EL (cell line): ENCODE data around the gene KAZALD1.

Experiments
- DNase-seq: peaks from one replicate; pipeline ENCODE4 v3.0.0-alpha.2; 2016

The KAZALD1 gene

GRCh38 chr10:101069441-101069840, 7.7 kb downstream of the KAZALD1 start:
- no peak for DNase-seq

- DNase-seq, result no peak
Observed at GRCh38 chr10:101070098-101070497, 8.3 kb downstream of the KAZALD1 start.

GRCh38 chr10:101071267-101071884, 9.6 kb downstream of the KAZALD1 start:
- DNase-seq, result no peak

GRCh38 chr10:101071885-101072433, 10.2 kb downstream of the KAZALD1 start:
- no peak for DNase-seq

- DNase-seq, result no peak
Observed at GRCh38 chr10:101072923-101073322, 11.1 kb downstream of the KAZALD1 start.

- DNase-seq, result no peak
Observed at GRCh38 chr10:101073631-101074030, 11.8 kb downstream of the KAZALD1 start.

GRCh38 chr10:101075775-101076174, 14.0 kb downstream of the KAZALD1 start:
- DNase-seq, result no peak

- DNase-seq, result no peak
Observed at GRCh38 chr10:101076630-101077029, 14.8 kb downstream of the KAZALD1 start.

GRCh38 chr10:101079874-101080273, 18.1 kb downstream of the KAZALD1 start:
- no peak for DNase-seq

- peak; percentile 23 for DNase-seq
Observed at GRCh38 chr10:101080933-101081931, 19.4 kb downstream of the KAZALD1 start.

GRCh38 chr10:101085846-101086245, 24.1 kb downstream of the KAZALD1 start:
- no peak for DNase-seq

- DNase-seq, result no peak
Observed at GRCh38 chr10:101087376-101087775, 25.6 kb downstream of the KAZALD1 start.

GRCh38 chr10:101087965-101088364, 26.2 kb downstream of the KAZALD1 start:
- DNase-seq, result no peak

- no peak for DNase-seq
Observed at GRCh38 chr10:101089520-101090299, 27.9 kb downstream of the KAZALD1 start.

- DNase-seq, result no peak
Observed at GRCh38 chr10:101090597-101090996, 28.8 kb downstream of the KAZALD1 start.

- peak; percentile 11 for DNase-seq
Observed at GRCh38 chr10:101091546-101092290, 29.9 kb downstream of the KAZALD1 start.

GRCh38 chr10:101092881-101093354, 31.1 kb downstream of the KAZALD1 start:
- no peak for DNase-seq

- DNase-seq, result no peak
Observed at GRCh38 chr10:101094121-101094879, 32.5 kb downstream of the KAZALD1 start.

GRCh38 chr10:101095004-101095403, 33.2 kb downstream of the KAZALD1 start:
- DNase-seq, result no peak

GRCh38 chr10:101095550-101096213, 33.9 kb downstream of the KAZALD1 start:
- peak; percentile 70 for DNase-seq

- no peak for DNase-seq
Observed at GRCh38 chr10:101096378-101096777, 34.6 kb downstream of the KAZALD1 start.
